ENCODE data around the gene DUSP6. TPM values are rescaled to one million over a fixed set of nuclear protein-coding genes. Genes with fewer than 3 reads are reported as not detected.

Gene DUSP6, protein sequence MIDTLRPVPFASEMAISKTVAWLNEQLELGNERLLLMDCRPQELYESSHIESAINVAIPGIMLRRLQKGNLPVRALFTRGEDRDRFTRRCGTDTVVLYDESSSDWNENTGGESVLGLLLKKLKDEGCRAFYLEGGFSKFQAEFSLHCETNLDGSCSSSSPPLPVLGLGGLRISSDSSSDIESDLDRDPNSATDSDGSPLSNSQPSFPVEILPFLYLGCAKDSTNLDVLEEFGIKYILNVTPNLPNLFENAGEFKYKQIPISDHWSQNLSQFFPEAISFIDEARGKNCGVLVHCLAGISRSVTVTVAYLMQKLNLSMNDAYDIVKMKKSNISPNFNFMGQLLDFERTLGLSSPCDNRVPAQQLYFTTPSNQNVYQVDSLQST
- total RNA-seq = 100 to 1,000 TPM in 2 of 3 donors, 10 to 100 TPM in 1; 52.2 to 222 (median 141) TPM
- 61.5 TPM for total RNA-seq (2013)

DNA sequence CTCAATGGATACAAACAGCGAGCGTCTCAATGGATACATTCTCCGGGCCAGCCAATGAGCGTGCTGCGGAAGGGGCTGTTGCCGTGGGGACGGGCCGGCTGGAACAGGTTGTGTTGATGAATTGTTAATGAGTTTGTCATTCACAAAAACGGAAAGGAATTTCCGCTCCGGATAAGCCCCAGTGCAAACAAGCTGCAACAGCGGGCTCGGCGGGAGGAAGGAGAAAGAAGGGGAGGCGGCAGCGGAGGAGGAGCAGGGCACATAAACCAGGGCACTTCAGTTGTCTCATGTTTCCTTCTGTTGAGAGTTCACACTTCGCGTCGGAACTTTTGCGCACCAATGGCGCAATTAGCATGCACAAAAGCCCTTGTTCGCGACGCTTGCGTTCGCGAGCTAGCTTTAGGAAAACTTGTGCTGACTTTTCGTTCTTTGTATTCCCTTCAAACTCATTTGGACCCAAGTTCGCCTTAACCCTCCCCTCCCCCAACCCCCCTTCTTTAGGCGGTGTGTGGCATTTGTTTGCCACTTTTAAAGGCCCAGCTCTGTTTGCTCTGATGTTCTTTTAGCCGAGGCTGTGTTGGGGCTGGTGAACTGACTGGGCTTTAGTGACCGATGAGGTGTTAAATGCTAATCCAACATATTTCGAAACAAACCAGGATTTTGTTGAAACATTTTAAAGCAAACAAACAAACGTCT, at the start of gene DUSP6:
DUSP6 (minus strand) TSS at position 10 of the 696 bp plus-strand sequence. CDS start 462 bp downstream, outside the sequence.
- H3K27me3 Mint-ChIP-seq (ENCODE audit: low read depth in 2 of 2) = no peaks in the 10 kb centered on the region
- no peaks in the 10 kb centered on the region for H3K36me3 Mint-ChIP-seq
- Histone ChIP-seq H3K4me3 (ENCODE audit: low read length) (peak within 1 kb of the TSS; percentile 89), H3K4me1 (ENCODE audit: control insufficient read depth, insufficient read depth, low read length) (peaks cover 40% of the 10 kb centered on the region), H3K36me3 (ENCODE audit: control insufficient read depth, insufficient read depth, low read length) (peaks cover 4% of the 10 kb centered on the region), H3K27ac (ENCODE audit: low read length) (peak within 1 kb of the TSS; percentile 90), H3K9me3 (ENCODE audit: control insufficient read depth, insufficient read depth, low read length) (no peaks in the 10 kb centered on the region), H3K27me3 (ENCODE audit: control insufficient read depth, insufficient read depth, low read length) (no peaks in the 10 kb centered on the region)
- peak; percentile 67 to 85 (median 73) for ATAC-seq
- H3K9me3 Mint-ChIP-seq = no peaks in the 10 kb centered on the region
- H3K4me3 Mint-ChIP-seq = peak within 1 kb of the TSS; percentile 98
- intact Hi-C loops (cut with micrococcal nuclease) = loop anchor here (1.0 to 5.0 kb wide), 6 partner anchors 25 to 310 kb away; partner anchors contain the start of gene GALNT4
- peaks cover 58 to 74% of the 10 kb centered on the region in 2 donors for H3K4me1 Mint-ChIP-seq
- WGBS (ENCODE audit: insufficient coverage) = under 1% methylated on average over 33 of the region's 34 CpGs
- TF ChIP-seq, protein P1, sequence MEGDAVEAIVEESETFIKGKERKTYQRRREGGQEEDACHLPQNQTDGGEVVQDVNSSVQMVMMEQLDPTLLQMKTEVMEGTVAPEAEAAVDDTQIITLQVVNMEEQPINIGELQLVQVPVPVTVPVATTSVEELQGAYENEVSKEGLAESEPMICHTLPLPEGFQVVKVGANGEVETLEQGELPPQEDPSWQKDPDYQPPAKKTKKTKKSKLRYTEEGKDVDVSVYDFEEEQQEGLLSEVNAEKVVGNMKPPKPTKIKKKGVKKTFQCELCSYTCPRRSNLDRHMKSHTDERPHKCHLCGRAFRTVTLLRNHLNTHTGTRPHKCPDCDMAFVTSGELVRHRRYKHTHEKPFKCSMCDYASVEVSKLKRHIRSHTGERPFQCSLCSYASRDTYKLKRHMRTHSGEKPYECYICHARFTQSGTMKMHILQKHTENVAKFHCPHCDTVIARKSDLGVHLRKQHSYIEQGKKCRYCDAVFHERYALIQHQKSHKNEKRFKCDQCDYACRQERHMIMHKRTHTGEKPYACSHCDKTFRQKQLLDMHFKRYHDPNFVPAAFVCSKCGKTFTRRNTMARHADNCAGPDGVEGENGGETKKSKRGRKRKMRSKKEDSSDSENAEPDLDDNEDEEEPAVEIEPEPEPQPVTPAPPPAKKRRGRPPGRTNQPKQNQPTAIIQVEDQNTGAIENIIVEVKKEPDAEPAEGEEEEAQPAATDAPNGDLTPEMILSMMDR (IDR thresholded peaks at IDR 0.05) = no peak
- DNase-seq = peak; percentile 83 to 89
- peak within 1 kb of the TSS; percentile 93 to 95 for H3K27ac Mint-ChIP-seq

DNA sequence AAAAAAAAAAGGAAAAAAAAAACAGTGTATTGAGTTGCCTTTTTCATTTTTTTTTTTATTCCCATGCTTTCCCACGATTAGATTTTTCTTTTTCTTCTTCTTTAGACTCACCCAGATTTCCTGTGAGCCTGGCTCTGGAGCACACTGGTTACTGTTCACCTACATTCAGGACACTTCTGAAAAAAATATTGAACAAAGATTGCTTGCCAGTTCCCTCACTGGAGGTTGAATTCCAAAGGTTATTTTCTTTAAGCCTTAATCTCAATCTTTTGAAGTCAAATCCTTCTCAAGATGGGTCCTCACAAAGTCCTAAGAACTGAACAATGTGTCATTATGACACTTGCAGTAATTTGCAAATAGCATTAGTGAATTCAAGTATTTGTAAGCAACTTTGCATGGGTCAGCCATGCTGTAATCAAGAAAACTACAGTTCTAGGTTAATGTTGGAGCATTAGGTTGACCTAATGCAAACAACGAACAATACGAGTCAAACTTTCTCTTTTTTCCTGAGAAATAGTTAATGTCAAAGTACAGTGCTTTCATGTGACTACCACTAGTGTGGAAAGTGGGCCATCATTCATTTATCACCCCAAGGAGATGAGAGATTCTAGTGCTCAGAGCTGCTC, 49.2 kb upstream of the DUSP6 start:
- Mint-ChIP-seq H3K27me3 (ENCODE audit: low read depth in 2 of 2) (no peaks in the 10 kb centered on the region), H3K4me3 (no peak overlapping the region), H3K9me3 (no peaks in the 10 kb centered on the region), H3K27ac (peak overlapping the region; percentile 70 to 76), H3K36me3 (no peaks in the 10 kb centered on the region), H3K4me1 (peaks cover 7 to 15% of the 10 kb centered on the region in 2 donors)
- H3K27me3 ChIP-seq (ENCODE audit: control insufficient read depth, insufficient read depth, low read length) = no peaks in the 10 kb centered on the region
- H3K9me3 ChIP-seq (ENCODE audit: control insufficient read depth, insufficient read depth, low read length) = no peaks in the 10 kb centered on the region
- TF ChIP-seq, protein P1 (IDR thresholded peaks at IDR 0.05) = no peak
- no peak for DNase-seq
- WGBS (ENCODE audit: insufficient coverage) = 96% methylated on average over 3 of the region's 3 CpGs
- H3K36me3 ChIP-seq (ENCODE audit: control insufficient read depth, insufficient read depth, low read length) = no peaks in the 10 kb centered on the region
- ATAC-seq = no peak
- no peak overlapping the region for H3K4me3 ChIP-seq (ENCODE audit: low read length)
- H3K4me1 ChIP-seq (ENCODE audit: control insufficient read depth, insufficient read depth, low read length) = peaks cover 11% of the 10 kb centered on the region
- intact Hi-C loops (cut with micrococcal nuclease) = no loop called here
- H3K27ac ChIP-seq (ENCODE audit: low read length) = no peak overlapping the region

DNA sequence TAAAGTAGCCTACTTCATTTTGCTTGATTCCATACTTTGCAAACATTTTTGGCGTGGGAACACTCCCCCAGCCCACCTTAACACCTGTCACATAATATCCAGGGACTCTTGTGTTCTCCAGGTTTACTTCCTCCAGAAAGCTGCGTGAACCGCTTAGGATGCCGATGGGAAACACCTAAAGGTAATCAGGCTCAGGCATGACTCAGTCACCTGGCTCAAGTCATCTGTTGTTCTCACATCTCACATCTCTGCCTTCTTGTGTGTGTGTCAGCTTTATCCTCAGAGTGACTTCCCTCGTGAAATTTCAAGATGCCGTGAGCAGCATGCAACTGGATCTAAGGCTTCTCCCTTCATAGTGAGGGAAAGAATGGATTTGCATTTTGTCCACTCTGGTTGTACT, 48.1 kb upstream of the DUSP6 start:
- Histone ChIP-seq H3K4me3 (ENCODE audit: low read length) (no peak overlapping the region), H3K9me3 (ENCODE audit: control insufficient read depth, insufficient read depth, low read length) (no peaks in the 10 kb centered on the region), H3K4me1 (ENCODE audit: control insufficient read depth, insufficient read depth, low read length) (peaks cover 11% of the 10 kb centered on the region), H3K27ac (ENCODE audit: low read length) (no peak overlapping the region), H3K36me3 (ENCODE audit: control insufficient read depth, insufficient read depth, low read length) (no peaks in the 10 kb centered on the region), H3K27me3 (ENCODE audit: control insufficient read depth, insufficient read depth, low read length) (no peaks in the 10 kb centered on the region)
- intact Hi-C loops (cut with micrococcal nuclease) = no loop called here
- DNase-seq (no peak), ATAC-seq (no peak)
- Mint-ChIP-seq H3K27ac (peak overlapping the region; percentile 62 to 76), H3K4me1 (peaks cover 7 to 20% of the 10 kb centered on the region in 2 donors), H3K9me3 (no peaks in the 10 kb centered on the region), H3K36me3 (no peaks in the 10 kb centered on the region), H3K4me3 (no peak overlapping the region), H3K27me3 (ENCODE audit: low read depth in 2 of 2) (no peaks in the 10 kb centered on the region)
- WGBS (ENCODE audit: insufficient coverage) = 94% methylated on average over 6 of the region's 6 CpGs
- TF ChIP-seq, protein P1 (IDR thresholded peaks at IDR 0.05) = no peak

Data from natural killer cell (primary cell).